Neural crest cell (in vitro differentiated cells): ENCODE data around the gene CEP162. TPM values are rescaled to one million over a fixed set of nuclear protein-coding genes. Genes with fewer than 3 reads are reported as not detected.
"Not testable (repeated sequence)": the region's sequence is repeated elsewhere in the genome, so short reads cannot be mapped to it uniquely, and the experiment has no call there.

ENCODE experiments used
- DNase-seq: peaks from one replicate; pipeline ENCODE4 v3.0.0; 2021; ENCODE audit warnings: low read depth, mixed read lengths, low spot score
- H3K27ac Mint-ChIP-seq: one replicate; pipeline ENCODE4 v1.8.0; 2021; ENCODE audit warnings: mild to moderate bottlenecking, mixed read lengths; ENCODE audit not compliant: unreplicated experiment
- H3K27me3 Mint-ChIP-seq: 2 replicates; pipeline ENCODE4 v1.8.0; 2021; ENCODE audit warnings: low read depth, mild to moderate bottlenecking, mixed read lengths
- H3K36me3 Mint-ChIP-seq: 2 replicates; pipeline ENCODE4 v1.8.0; 2021; ENCODE audit warnings: low read depth, mild to moderate bottlenecking, mixed read lengths
- H3K4me1 Mint-ChIP-seq: 2 replicates; pipeline ENCODE4 v1.8.0; 2021; ENCODE audit warnings: mixed read lengths
- H3K4me3 Mint-ChIP-seq: one replicate; pipeline ENCODE4 v1.8.0; 2021; ENCODE audit warnings: mild to moderate bottlenecking, mixed read lengths
- H3K9me3 Mint-ChIP-seq: 2 replicates; pipeline ENCODE4 v1.8.0; 2021; ENCODE audit warnings: mixed read lengths
- total RNA-seq: library from RNA; stranded (reverse); gene quantifications from 2 replicates; pipeline ENCODE4 v1.2.1, GENCODE V29; 2021
- TF ChIP-seq, protein P1 (sequence below): fragments of 200-600 bp; sonication (generic); conservative IDR thresholded peaks from 2 replicates; pipeline ENCODE4 v1.5.0; 2021; ENCODE audit warnings: antibody characterized with exemption, mild to moderate bottlenecking

Gene CEP162
- total RNA-seq, 1 donor from 2014 or later, result 19.4 TPM

DNA sequence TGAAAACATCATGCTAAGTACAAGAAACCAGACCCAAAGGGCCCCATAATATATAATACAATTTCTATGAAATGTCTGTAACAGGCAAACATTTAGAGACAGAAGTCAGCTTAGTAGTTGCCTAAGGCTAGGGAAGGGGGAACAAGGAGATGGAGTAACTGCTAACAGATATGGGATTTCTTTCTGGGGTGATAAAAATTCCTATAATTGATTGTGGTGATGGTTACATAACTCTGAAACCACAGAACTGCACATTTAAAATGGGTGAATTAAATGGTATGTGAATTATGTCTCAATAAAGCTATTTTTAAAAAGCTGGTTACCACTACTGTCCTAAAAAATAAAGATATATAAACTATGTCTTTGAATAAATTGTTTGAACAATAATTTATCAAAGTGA, 3.2 kb downstream of the CEP162 start:
- Mint-ChIP-seq H3K27ac (no peak overlapping the region), H3K9me3 (no peaks in the 10 kb centered on the region), H3K4me3 (no peak overlapping the region), H3K36me3 (no peaks in the 10 kb centered on the region), H3K27me3 (peaks cover 13% of the 10 kb centered on the region), H3K4me1 (peaks cover 26% of the 10 kb centered on the region)
- TF ChIP-seq, protein P1, sequence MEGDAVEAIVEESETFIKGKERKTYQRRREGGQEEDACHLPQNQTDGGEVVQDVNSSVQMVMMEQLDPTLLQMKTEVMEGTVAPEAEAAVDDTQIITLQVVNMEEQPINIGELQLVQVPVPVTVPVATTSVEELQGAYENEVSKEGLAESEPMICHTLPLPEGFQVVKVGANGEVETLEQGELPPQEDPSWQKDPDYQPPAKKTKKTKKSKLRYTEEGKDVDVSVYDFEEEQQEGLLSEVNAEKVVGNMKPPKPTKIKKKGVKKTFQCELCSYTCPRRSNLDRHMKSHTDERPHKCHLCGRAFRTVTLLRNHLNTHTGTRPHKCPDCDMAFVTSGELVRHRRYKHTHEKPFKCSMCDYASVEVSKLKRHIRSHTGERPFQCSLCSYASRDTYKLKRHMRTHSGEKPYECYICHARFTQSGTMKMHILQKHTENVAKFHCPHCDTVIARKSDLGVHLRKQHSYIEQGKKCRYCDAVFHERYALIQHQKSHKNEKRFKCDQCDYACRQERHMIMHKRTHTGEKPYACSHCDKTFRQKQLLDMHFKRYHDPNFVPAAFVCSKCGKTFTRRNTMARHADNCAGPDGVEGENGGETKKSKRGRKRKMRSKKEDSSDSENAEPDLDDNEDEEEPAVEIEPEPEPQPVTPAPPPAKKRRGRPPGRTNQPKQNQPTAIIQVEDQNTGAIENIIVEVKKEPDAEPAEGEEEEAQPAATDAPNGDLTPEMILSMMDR, result no peak
- no peak for DNase-seq

- DNase-seq, H3K36me3 Mint-ChIP-seq, H3K27me3 Mint-ChIP-seq, H3K9me3 Mint-ChIP-seq, H3K4me3 Mint-ChIP-seq, H3K27ac Mint-ChIP-seq: not testable (repeated sequence)
- peaks cover 24% of the 10 kb centered on the region for H3K4me1 Mint-ChIP-seq
Observed at GRCh38 chr6:84223608-84224007, 3.8 kb downstream of the CEP162 start.

- H3K36me3 Mint-ChIP-seq, result no peaks in the 10 kb centered on the region
- H3K4me1 Mint-ChIP-seq, result peaks cover 17% of the 10 kb centered on the region
- H3K27ac Mint-ChIP-seq, result no peak overlapping the region
- no peak for DNase-seq
- no peaks in the 10 kb centered on the region for H3K9me3 Mint-ChIP-seq
- TF ChIP-seq, protein P1, result no peak
- H3K4me3 Mint-ChIP-seq, result no peak overlapping the region
- H3K27me3 Mint-ChIP-seq, result no peaks in the 10 kb centered on the region
Observed at GRCh38 chr6:84222426-84222825, 5.0 kb downstream of the CEP162 start.

DNA sequence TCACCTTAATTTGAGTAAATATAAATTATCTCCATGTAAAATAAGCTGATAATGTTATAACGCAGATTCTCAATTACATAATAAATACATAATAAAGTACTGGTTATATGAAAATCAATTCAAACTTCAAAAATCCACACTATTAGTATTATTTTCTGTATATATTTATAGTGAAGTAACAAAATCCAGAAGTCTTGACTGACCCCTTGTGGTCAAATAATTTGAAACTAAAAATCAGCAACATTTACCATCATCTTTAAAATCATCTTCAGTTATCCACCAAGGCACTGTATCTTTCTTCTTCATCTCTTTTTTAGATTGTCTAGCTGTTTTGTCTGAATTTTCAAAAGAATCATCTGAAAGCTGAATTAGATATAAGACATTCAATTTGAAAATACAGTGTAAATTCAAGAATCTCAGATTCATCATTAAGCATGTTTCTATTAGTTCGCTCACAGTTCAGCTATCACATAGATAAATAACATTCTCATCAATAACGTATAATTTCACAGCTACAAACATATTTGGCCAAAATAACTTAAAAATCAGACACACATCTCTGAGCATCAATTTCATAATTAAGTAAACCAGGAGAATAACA, 6.5 kb downstream of the CEP162 start:
- Mint-ChIP-seq H3K27me3 (no peaks in the 10 kb centered on the region), H3K36me3 (no peaks in the 10 kb centered on the region), H3K27ac (no peak overlapping the region), H3K4me3 (no peak overlapping the region), H3K4me1 (peaks cover 4% of the 10 kb centered on the region), H3K9me3 (no peaks in the 10 kb centered on the region)
- DNase-seq, result no peak
- TF ChIP-seq, protein P1, result peak; percentile 79

GRCh38 chr6:84218091-84218490, 9.4 kb downstream of the CEP162 start:
- Mint-ChIP-seq H3K4me3 (no peak overlapping the region), H3K4me1 (no peaks in the 10 kb centered on the region), H3K27me3 (no peaks in the 10 kb centered on the region), H3K27ac (no peak overlapping the region), H3K36me3 (peaks cover 2% of the 10 kb centered on the region), H3K9me3 (no peaks in the 10 kb centered on the region)
- TF ChIP-seq, protein P1, result no peak
- no peak for DNase-seq

DNA sequence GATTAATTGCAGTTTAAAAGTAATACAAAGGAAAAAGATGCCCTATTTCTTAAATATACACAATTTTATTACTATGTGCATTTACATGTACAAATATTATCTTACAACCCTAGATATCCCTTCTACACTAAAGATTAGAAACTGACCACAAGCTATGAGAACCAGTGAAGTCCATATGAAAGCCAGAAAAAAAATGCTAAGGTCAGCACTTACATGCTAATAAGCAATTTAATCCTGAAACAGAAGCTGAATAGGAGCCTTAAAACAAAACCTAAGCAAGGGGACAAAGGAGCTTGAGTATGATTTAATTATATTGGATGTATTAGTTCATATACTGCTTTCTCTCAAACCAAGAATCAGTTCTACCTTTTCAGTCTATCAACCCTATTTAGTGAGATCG, 14.2 kb downstream of the CEP162 start:
- no peaks in the 10 kb centered on the region for H3K27me3 Mint-ChIP-seq
- H3K27ac Mint-ChIP-seq, result no peak overlapping the region
- peaks cover 11% of the 10 kb centered on the region for H3K36me3 Mint-ChIP-seq
- H3K4me3 Mint-ChIP-seq, result no peak overlapping the region
- TF ChIP-seq, protein P1, result no peak
- H3K9me3 Mint-ChIP-seq, result no peaks in the 10 kb centered on the region
- no peak for DNase-seq
- H3K4me1 Mint-ChIP-seq, result no peaks in the 10 kb centered on the region
